Cerebellar cortex (tissue), 1 donor: Measurements from ENCODE around the gene MORN4.

ENCODE experiments used
- DNase-seq: peaks from one replicate; pipeline ENCODE4 v3.0.0-alpha.2; 2015; ENCODE audit warnings: low spot score

The MORN4 gene

DNA sequence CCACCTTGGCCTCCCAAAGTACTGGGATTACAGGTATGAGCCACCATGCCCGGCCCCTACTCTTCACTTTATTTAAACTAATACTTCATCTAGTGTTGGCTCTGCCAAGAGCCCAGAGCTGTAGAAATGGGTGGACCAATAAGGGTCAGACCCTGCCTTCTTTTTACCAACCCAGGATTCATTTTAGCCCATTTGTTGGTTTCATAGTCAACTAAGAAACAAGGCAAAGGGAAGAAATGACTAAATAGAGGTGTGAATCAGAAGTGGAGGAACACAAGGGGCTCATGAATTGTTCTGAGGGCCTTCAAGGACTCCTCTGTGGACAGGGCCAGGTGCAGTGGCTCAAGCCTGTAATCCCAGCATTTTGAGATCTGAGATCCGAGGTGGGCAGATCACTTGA lies 59.6 kb downstream of the MORN4 start:
- no peak for DNase-seq

DNA sequence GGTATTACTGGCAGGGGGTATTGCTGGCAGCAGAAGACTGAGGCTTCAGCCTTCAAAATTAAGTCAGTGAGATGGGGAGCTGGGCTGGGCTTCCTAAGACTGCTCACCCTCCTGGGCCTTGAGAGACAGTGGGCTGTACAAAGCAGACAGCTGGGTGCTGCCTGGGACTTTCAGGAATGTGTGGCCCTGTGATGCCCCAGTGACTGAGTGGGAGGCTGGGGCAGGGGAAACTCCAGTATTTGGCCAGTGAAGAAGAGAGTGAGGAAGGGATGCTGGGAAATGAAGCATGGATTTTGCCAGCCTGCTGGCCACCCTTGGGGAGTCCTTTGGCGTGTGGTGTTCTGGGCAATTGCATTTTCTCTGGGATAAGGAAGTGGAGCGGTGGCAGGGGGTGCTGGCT lies 60.3 kb downstream of the MORN4 start:
- no peak for DNase-seq

DNA sequence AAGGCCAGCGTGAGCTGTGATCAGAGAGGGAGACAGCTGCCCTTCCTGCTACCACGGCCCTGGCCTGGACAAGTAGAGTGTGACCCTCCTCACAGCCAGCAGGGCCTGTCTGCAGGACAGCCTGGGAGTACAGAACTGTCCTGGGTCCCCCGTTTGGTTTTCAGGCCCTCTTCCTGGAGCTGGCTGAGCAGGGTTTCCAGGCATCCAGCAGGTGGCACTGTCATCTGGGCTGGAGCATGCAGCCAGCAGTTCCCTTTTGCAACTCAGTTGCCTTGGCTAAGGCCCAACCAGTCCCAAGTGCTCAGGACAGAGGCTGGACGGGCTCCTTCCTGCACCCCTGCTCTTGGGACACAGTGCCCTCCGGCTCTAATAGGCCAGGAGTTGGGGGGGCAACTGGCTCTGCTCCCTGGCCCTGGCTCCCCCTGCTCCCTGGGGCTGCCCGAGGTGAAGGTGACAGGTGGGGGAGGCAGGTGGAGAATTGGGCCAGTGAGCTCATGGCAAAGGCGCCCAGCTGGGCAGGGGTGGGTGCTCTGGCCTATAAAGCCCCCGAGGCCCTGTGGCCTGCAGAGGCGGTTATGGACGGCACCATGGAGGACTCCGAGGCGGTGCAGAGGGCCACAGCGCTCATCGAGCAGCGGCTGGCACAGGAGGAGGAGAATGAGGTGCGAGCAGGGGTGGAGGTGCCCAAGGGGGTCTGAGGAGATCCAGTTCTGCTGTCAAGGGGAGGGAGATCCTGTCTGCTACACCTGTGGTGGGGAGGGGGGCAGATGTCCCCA lies 60.9 kb downstream of the MORN4 start, which contains the start of gene ANKRD2:
Gene ANKRD2 (plus strand): TSS at position 566 of the 776 bp plus-strand sequence. CDS start 10 bp downstream, at position 576.
- peak; percentile 88 for DNase-seq

DNA sequence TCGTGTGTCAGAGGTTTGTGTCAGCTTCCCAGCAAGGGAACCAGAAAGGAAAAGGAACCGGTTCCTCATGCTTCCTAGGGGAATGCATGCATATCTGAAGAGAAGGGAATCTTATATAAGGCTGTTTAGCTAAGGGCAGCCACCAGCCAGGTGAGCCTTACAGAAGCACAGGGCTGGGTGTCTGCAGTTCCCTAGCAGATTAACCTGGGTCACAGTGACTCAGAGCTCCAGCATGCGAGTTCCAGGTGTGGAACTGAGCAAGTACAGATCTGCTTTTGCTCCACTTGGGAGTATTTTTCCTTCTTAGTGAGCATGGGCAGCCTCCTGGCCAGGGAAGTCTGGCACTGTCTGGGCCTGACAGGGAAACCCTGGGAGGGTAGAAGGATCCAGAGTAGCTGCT lies 61.7 kb downstream of the MORN4 start:
- peak; percentile 61 for DNase-seq

DNA sequence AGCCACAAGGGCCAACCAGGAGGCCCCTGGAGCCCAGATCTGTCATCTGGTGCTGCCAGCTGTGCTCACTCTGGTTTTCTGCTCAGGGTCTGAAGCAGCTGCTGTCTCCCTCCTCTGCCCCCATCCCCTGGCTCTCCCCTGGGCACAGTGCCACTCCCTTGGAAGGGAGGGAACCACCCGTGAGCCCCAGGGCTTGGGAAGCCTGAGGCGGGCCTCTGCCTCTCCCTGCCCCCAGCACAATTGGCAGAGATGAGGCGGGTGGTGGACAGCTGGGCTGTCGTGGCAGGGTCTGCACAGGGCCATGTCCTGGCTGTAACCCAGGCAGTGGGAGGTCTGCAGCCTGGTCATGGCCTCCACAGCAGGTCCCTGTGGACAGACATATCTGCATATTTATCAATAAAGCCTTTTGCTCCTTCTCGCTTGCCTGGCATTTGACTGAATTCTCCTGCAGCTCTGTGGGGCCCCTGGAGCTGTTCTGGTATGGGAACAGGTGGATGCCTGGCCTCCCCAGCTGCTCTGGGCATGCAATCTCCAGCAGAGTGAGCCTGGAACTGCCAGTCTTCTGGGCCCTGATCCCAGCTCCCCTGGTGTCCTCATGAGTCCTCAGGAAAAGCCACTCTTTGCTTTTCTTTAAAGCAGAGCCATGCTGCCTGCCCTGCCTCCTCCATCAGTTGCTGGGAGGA lies 62.4 kb downstream of the MORN4 start:
- DNase-seq = peak; percentile 93

DNA sequence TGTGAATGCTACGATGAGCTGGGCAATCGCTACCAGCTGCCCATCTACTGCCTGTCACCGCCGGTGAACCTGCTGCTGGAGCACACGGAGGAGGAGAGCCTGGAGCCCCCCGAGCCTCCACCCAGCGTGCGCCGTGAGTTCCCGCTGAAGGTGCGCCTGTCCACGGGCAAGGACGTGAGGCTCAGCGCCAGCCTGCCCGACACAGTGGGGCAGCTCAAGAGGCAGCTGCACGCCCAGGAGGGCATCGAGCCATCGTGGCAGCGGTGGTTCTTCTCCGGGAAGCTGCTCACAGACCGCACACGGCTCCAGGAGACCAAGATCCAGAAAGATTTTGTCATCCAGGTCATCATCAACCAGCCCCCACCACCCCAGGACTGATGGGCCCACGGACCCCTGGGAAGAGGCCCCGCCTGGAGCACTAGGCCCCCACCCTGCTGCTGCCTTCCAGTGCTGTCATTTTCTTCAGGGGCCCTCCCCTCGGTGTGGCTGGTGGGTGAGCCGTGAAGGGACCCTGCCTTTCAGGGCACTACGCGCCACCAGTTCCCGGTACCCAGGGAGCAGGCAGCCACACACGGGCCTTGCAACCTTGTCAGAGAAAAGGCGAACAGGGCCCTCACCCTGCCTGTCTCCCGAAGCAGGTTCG lies 63.0 kb downstream of the MORN4 start:
- no peak for DNase-seq

DNA sequence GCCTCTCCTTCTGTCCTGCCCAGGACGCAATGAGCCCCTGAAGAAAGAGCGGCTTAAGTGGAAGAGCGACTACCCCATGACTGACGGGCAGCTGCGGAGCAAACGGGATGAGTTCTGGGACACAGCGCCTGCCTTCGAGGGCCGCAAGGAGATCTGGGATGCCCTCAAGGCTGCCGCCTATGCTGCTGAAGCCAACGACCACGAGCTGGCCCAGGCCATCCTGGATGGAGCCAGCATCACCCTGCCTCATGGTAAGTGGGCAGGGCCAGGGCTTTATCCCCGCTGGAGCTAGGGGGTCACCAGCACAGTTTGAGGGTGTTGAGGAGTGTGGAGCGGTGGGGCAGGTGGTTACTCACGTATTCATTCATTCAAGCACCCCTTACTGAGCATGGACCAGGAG lies 65.4 kb downstream of the MORN4 start:
- no peak for DNase-seq

DNA sequence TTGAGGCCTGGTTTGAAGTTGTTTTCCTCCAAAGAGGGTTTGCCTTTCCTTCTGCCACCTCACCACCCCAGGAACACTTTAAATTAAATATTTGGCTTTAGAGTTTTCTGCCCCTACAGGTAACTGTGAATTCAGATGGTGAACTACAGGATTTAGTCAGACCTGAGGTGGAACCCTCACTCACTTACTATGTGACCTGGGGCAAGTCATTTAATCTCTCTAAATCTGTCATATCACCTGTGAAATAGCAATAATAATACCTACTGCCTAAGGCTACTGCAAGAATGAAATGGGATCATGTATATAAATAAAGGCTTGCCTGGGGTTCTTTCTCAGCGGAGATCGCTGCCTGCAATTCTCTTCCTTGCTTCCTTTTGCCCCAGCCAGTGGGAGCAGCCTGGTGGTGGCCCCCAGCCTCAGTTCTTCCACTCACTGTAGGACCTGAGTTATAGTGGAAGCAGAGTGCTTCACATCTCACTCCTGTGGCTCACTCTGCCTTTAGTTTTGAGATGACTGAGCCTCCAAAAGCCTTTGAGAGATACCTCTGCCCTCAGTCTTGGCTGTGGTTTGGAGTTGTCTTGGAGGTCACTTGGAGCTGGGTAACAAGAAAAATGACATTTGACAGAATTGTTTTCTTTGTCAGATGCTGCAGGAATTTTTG lies 66.8 kb downstream of the MORN4 start:
- DNase-seq = no peak

DNA sequence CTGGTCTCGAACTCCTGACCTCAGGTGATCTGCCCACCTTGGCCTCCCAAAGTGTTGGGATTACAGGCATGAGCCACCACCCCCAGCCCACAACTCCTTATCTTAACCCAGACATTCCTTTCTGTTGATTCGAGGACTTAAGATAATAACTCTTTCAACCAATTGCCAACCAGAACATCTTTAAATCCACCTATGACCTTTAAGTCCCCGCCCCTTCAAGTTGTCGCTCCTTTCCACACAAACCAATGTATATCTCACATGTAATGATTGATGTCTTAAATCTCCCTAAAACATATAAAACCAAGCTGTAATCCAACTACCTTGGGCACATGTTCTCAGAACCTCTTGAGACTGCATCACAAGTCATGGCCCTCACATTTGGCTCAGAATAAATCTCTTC lies 68.5 kb downstream of the MORN4 start:
- no peak for DNase-seq
